Measurements from ENCODE around the gene LUC7L3.

The LUC7L3 gene

GRCh38 chr17:50710025-50710424 lies 9.4 kb upstream of the LUC7L3 start:
- TF ChIP-seq FOXP2 (optimal IDR thresholded peaks at IDR 0.05; ENCODE audit: borderline replicate concordance, extremely low read depth, extremely low read length, insufficient read depth) (no peak), SIN3A (IDR thresholded peaks at IDR 0.05; ENCODE audit: borderline replicate concordance, insufficient read depth, low read length) (no peak), POLR2AphosphoS5 (IDR thresholded peaks at IDR 0.05; ENCODE audit: low read depth, low read length) (no peak), REST (IDR thresholded peaks at IDR 0.05; ENCODE audit: insufficient read depth in 1 of 2, low read depth in 2 of 2, low read length in 2 of 2) (no peak), TAF1 (IDR thresholded peaks at IDR 0.05; ENCODE audit: borderline replicate concordance, insufficient read depth, low read length) (no peak)

DNA sequence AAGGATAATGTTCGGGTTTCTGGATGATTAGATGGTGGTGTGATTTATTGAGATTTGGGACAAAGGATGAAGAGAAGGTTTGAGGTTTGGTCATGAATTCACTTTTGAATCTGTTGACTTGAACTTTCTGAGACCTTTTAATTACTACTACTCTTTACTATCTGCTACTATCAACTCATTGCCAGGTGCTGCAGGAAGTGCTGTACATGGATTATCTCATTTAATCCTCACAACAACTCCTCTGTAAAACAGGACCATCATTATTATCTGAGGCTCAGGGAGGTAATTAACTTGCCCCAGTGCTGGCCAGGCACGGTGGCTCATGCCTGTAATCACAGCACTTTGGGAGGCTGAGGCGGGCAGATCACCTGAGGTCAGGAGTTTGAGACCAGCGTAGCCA lies 8.8 kb upstream of the LUC7L3 start:
- no peak for TF ChIP-seq REST (IDR thresholded peaks at IDR 0.05; ENCODE audit: insufficient read depth in 1 of 2, low read depth in 2 of 2, low read length in 2 of 2)
- no peak for TF ChIP-seq TAF1 (IDR thresholded peaks at IDR 0.05; ENCODE audit: borderline replicate concordance, insufficient read depth, low read length)
- TF ChIP-seq SIN3A (IDR thresholded peaks at IDR 0.05; ENCODE audit: borderline replicate concordance, insufficient read depth, low read length), result no peak
- TF ChIP-seq FOXP2 (optimal IDR thresholded peaks at IDR 0.05; ENCODE audit: borderline replicate concordance, extremely low read depth, extremely low read length, insufficient read depth), result no peak
- no peak for TF ChIP-seq POLR2AphosphoS5 (IDR thresholded peaks at IDR 0.05; ENCODE audit: low read depth, low read length)

DNA sequence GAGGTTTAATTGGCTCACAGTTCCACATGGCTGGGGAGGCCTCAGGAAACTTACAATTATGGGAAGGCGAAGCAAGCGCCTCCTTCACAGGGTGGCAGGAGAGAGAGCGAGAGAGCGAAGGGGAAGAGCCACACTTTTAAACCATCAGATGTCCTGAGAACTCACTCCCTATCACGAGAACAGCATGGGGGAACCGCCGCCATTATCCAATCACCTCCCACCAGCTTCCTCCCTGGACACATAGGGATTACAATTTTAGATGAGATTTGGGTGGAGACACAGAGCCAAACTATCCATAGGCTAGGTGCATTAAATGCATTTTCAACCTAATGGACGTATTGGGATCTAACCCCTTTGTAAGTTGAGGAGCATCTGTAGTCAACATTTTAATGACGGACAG lies 6.8 kb upstream of the LUC7L3 start:
- no peak for TF ChIP-seq TAF1 (IDR thresholded peaks at IDR 0.05; ENCODE audit: borderline replicate concordance, insufficient read depth, low read length)
- TF ChIP-seq SIN3A (IDR thresholded peaks at IDR 0.05; ENCODE audit: borderline replicate concordance, insufficient read depth, low read length), result no peak
- no peak for TF ChIP-seq REST (IDR thresholded peaks at IDR 0.05; ENCODE audit: insufficient read depth in 1 of 2, low read depth in 2 of 2, low read length in 2 of 2)
- TF ChIP-seq POLR2AphosphoS5 (IDR thresholded peaks at IDR 0.05; ENCODE audit: low read depth, low read length), result no peak
- no peak for TF ChIP-seq FOXP2 (optimal IDR thresholded peaks at IDR 0.05; ENCODE audit: borderline replicate concordance, extremely low read depth, extremely low read length, insufficient read depth)

DNA sequence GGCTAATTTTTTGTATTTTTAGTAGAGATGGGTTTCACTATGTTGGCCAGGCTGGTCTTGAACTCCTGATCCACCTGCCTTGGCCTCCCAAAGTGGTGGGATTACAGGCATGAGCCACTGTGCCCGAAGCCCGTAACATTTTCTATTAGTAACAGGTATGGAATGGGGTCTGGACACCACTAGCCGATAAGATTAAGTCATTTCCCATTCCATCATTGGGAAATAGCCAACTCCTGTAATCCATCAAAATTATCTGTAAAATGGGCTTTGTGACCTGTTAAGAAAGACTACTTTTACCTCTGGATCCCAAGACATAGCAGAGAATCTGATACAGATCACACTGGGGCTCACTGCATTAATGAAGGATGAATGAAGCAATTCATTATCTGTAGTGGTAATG lies 3.9 kb upstream of the LUC7L3 start:
- no peak for TF ChIP-seq TAF1 (IDR thresholded peaks at IDR 0.05; ENCODE audit: borderline replicate concordance, insufficient read depth, low read length)
- TF ChIP-seq FOXP2 (optimal IDR thresholded peaks at IDR 0.05; ENCODE audit: borderline replicate concordance, extremely low read depth, extremely low read length, insufficient read depth), result no peak
- no peak for TF ChIP-seq SIN3A (IDR thresholded peaks at IDR 0.05; ENCODE audit: borderline replicate concordance, insufficient read depth, low read length)
- TF ChIP-seq POLR2AphosphoS5 (IDR thresholded peaks at IDR 0.05; ENCODE audit: low read depth, low read length), result no peak

GRCh38 chr17:50719924-50720794 lies 756 bp downstream of the LUC7L3 start:
- TF ChIP-seq SIN3A (IDR thresholded peaks at IDR 0.05; ENCODE audit: borderline replicate concordance, insufficient read depth, low read length) (no peak), REST (IDR thresholded peaks at IDR 0.05; ENCODE audit: insufficient read depth in 1 of 2, low read depth in 2 of 2, low read length in 2 of 2) (no peak), FOXP2 (optimal IDR thresholded peaks at IDR 0.05; ENCODE audit: borderline replicate concordance, extremely low read depth, extremely low read length, insufficient read depth) (no peak), TAF1 (IDR thresholded peaks at IDR 0.05; ENCODE audit: borderline replicate concordance, insufficient read depth, low read length) (no peak), POLR2AphosphoS5 (IDR thresholded peaks at IDR 0.05; ENCODE audit: low read depth, low read length) (no peak)

All from PFSK-1 (cell line).